Stimulated activated CD8-positive, alpha-beta memory T cell treated with anti-CD3 and anti-CD28 coated beads, Interleukin-7, amount 100 ng/mL, for 24 hours (primary cell): ENCODE measurements around the gene IMMP2L.
"Not testable (repeated sequence)": the region's sequence is repeated elsewhere in the genome, so short reads cannot be mapped to it uniquely, and the experiment has no call there.

ENCODE experiments used
- DNase-seq: peaks from one replicate; pipeline ENCODE4 v3.0.0-alpha.2; 2020; ENCODE audit warnings: low read depth

IMMP2L gene

GRCh38 chr7:111074748-111075146 lies 487.5 kb downstream of the IMMP2L start:
- DNase-seq = no peak

DNA sequence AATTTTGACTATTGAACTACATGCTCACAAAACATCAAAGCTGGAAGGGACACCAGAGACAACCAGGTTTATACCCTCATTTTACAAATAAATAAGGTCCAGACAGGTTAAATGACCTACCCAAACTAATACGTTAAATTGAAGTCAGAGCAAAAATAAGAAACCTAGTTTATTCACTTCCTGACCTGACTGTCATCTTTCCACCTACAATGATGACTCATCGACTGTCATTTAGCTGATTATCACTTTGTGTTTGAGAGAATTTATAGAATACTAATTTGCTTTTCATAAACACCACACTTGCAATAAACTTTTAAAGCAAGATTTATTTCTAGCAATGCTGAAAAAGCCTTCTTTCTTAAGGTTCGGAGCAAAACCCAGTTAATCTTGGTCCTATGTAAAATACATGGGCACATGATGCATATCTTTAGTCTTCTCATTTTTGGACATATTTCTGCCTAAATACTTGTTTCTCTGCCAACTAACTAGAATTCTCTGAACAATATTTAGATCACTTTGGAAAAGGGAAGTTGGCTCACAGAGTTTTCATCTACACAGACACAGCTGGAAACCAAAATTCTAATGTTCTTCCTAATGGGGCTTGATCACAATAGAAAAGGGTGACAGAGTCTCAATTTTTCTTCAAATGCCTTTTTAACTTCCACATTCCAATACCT lies 488.1 kb downstream of the IMMP2L start:
- no peak for DNase-seq

GRCh38 chr7:111072658-111073057 lies 489.6 kb downstream of the IMMP2L start:
- not testable (repeated sequence) for DNase-seq

DNA sequence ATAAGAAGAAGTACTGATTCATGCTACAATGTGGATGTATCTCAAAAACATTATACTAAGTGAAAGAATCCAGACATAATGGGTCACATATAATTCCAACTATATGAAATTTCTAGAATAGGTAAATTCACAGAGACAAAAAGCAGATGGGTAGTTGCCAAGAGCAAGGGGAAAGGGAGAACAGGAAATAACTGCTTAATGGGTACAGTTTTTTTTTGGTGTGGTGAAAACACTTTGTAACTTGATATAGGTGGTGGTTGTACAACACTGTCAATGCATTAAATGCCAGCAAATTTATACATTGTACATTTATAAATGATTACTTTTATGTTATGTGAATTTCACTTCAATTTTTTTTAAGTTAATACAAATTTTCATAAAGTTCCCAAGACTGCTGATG lies 490.7 kb downstream of the IMMP2L start:
- DNase-seq = no peak

- no peak for DNase-seq
These were observed 493.7 kb downstream of the IMMP2L start for GRCh38 chr7:111068618-111069017.

GRCh38 chr7:111067682-111068081 lies 494.6 kb downstream of the IMMP2L start:
- no peak for DNase-seq

- DNase-seq = no peak
These were observed 495.0 kb downstream of the IMMP2L start for GRCh38 chr7:111067251-111067650.

GRCh38 chr7:111063166-111063565 lies 499.1 kb downstream of the IMMP2L start:
- DNase-seq = no peak

GRCh38 chr7:111059833-111060232 lies 502.5 kb downstream of the IMMP2L start:
- no peak for DNase-seq

DNA sequence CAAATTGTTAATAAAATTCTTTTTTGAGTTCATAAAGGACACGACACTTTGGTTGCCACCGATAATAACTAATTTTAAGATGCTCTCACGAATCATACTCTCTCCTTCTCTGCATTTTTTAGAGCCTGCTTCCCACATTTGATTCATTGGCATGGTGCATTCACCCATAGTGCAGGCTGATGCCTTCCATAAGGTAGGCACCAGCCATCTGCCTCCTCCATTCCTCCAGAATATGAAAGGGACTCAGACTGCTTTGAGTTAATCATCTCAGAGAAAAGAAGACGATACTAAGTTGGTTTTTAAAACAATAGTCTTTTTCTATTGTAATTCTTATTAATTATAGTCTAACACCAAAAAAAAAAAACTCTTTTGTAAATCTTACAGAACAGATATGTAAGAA lies 505.2 kb downstream of the IMMP2L start:
- no peak for DNase-seq

GRCh38 chr7:111056371-111056770 lies 505.9 kb downstream of the IMMP2L start:
- DNase-seq = no peak

- DNase-seq = no peak
These were observed 509.3 kb downstream of the IMMP2L start for GRCh38 chr7:111053035-111053434.

DNA sequence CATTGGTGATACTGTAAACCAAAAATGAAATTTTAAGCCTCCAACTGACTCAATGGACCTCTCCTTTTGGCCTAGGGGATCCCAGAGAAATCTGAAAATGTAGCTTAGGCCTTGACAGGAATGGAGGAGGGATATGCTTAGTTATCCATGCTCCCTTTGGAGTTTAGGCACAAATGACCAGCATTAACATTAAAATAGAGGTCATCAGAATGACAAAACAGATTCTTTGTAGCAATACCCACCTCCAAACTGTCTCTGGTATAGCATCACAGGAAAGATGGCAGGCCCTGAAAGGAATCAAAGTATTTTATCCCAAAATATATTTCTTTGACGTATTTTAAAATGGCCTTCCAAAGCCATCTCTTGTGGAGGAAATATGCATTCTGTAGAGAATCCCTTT lies 510.5 kb downstream of the IMMP2L start:
- DNase-seq = no peak

DNA sequence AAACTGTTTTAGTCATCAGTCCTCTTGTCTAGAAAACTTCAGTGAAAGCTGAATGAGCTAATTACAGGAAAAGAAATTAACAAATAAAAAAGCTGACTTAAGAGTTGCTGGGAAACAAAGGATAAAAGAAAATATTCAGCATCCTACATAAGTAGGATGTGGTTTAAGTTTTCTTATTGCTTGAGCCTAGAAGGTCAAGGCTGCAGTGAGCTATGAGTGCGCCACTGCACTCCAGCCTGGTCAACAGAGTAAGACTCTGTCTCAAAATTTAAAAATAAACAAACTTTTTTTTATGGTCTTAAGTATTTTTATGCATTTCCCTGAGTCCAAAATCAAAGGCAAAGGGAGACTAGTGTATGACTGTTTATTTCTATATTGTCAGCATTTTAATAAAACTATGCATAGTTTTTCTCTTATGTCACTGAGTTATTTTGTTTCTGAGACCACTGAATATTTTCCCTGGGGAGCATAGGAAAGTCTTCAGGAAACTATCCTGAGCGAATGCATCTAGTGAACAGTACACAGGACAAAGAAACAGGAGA lies 511.3 kb downstream of the IMMP2L start:
- no peak for DNase-seq

- no peak for DNase-seq
These were observed 512.2 kb downstream of the IMMP2L start for GRCh38 chr7:111049971-111050680.

DNA sequence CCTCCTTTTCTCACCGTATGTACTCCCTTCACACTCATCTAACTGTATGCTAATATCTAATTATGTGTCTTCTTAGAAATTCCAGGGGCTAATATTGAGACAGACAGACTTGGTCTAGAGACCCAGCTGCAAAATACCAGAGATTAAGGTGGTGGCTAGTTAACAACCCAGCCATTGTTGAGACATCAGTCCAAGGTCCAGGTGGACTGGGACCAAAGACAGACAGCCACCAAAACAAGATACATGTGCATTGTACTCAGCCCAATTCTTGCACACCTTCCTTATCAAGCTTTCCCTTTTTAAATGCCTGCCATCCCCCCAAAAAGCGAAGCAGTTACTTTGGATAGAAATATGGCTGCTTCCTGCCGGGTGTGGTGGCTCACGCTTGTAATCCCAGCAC lies 514.7 kb downstream of the IMMP2L start:
- no peak for DNase-seq

DNA sequence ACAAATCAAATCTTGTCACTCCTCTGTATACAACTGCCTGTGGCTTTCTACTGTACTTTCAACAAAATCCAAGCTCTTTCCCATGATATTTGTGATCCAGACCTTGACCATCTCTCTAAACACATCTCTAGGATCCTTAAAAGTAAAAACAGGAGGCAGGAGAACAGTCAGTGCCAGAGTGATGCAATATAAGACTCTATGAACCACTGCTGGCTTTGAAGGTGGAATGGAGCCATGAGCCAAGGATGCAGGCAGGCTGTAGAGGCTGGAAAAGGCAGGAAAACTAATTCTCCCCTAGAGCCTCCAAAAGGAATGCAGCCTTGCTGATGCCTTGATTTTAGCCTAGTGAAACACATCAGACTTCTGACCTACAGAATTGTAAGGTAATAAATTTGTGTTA lies 516.8 kb downstream of the IMMP2L start:
- no peak for DNase-seq

- DNase-seq = no peak
These were observed 518.7 kb downstream of the IMMP2L start for GRCh38 chr7:111043561-111043960.

GRCh38 chr7:111042842-111043241 lies 519.5 kb downstream of the IMMP2L start:
- DNase-seq = no peak

DNA sequence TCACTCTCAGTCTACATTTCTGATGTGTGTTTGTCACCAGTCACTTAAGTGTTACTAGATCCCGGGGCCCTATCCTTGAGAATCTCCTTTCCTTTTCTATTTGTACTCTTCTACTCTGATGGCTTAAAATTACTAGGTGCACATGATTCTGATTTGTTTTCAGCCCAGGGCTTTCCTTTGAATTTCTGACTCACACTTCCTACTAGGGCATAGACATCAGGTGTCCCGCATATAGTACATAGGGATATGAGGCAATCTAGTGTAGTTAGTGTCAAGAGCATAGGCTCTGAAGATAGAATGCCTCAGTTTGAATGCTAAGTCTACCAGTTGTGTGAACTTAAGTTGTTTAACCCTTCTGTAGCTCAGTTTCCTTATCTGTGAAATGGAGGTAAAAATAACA lies 520.7 kb downstream of the IMMP2L start:
- DNase-seq = no peak

DNA sequence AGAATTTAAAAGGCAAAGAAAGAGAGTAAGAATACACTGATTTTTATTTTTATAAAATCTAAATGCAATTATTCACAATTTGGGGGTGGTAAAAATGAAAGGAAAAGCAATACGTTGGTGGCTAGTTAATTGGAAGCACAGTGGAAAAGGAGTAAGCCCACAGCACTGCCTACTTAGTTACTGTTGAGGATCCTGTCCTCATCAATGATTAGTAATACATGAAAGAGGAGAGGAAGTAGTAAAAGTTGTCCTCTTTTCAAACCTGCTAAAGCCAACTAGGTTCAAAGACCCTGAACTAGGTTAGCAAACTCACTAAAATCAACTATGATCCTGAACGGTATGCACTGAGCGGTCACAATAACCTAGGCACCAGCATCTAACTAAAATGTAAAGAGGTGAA lies 524.1 kb downstream of the IMMP2L start:
- no peak for DNase-seq

DNA sequence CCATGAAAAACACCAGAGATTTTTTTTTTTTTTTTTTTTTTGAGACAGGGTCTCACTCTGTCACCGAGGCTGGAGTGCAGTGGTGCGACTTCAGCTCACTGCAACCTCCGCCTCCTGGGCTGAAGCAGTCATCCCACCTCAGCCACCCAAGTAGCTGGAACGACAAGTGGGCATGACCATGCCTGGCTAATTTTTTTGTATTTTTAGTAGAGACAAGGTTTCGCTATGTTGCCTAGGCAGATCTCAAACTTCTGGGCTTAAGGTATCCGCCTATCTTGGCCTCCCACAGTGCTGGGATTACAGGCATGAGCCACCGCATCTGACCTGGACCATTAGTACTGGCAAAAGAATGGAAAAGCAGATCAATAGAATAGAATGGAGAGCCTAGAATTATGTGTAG lies 530.4 kb downstream of the IMMP2L start:
- DNase-seq = no peak

DNA sequence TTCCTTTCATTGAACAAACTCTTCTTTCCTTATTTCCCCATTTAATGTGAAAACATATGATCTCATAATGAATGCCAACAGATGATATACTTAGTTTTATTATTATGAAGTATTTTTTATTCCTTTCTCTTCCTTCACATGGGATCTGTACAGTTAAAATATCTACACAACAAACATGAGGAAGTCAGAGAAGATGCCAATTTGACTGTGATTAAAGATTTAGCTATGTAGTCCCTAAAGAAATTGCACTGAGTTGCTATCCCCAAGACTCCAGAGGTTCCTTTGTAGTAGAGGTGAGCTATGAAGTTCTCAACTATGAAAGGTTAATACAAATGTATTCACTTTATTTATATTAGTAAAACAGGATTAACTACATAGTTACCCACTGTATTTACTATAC lies 532.0 kb downstream of the IMMP2L start:
- DNase-seq = no peak
